HepG2 (cell line): ENCODE results near the gene STK39. TPM values are rescaled to one million over a fixed set of nuclear protein-coding genes. Genes with fewer than 3 reads are reported as not detected.

Experiments
- CC2D1A ChIP-seq: sonication (generic); formaldehyde crosslinking; IDR thresholded peaks from 2 replicates; pipeline ENCODE4 v1.8.1; 2023; ENCODE audit warnings: mild to moderate bottlenecking, missing genetic modification reagents
- EEA1 ChIP-seq: sonication (generic); formaldehyde crosslinking; IDR thresholded peaks from 2 replicates; pipeline ENCODE4 v1.5.1; 2020; ENCODE audit warnings: mild to moderate bottlenecking, missing genetic modification reagents, borderline replicate concordance
- ELF4 ChIP-seq: sonication (generic); formaldehyde crosslinking; IDR thresholded peaks from 2 replicates; pipeline ENCODE4 v1.5.0; 2020; ENCODE audit warnings: missing genetic modification reagents, mild to moderate bottlenecking, moderate library complexity, borderline replicate concordance
- GZF1 ChIP-seq: sonication (generic); formaldehyde crosslinking; IDR thresholded peaks from 2 replicates; pipeline ENCODE4 v1.5.1; 2020; ENCODE audit warnings: mild to moderate bottlenecking, missing genetic modification reagents
- HOXA7 ChIP-seq: sonication (generic); formaldehyde crosslinking; IDR thresholded peaks from 2 replicates; pipeline ENCODE4 v1.8.1; 2022; ENCODE audit warnings: mild to moderate bottlenecking, missing genetic modification reagents, moderate library complexity
- KDM2A ChIP-seq: sonication (generic); formaldehyde crosslinking; IDR thresholded peaks from 2 replicates; pipeline ENCODE4 v1.4.0; 2020; ENCODE audit warnings: low read depth, missing genetic modification reagents, borderline replicate concordance
- KLF16 ChIP-seq, 2 experiments: sonication (generic) in 1 of 2; formaldehyde crosslinking in 1 of 2; IDR thresholded peaks; 2 replicates each; pipeline versions ENCODE4 v1.6.1 to v1.8.0; 2016 to 2023; ENCODE audit warnings: missing genetic modification reagents in 2 of 2, missing compliant biosample characterization in 1 of 2
- KLF6 ChIP-seq: IDR thresholded peaks from 2 replicates; pipeline ENCODE4 v1.8.0; 2016; ENCODE audit warnings: missing biosample characterization, missing genetic modification reagents
- MED8 ChIP-seq: sonication (generic); formaldehyde crosslinking; IDR thresholded peaks from 2 replicates; pipeline ENCODE4 v1.8.1; 2023; ENCODE audit warnings: mild to moderate bottlenecking, missing genetic modification reagents; ENCODE audit not compliant: insufficient replicate concordance
- NPAS2 ChIP-seq: sonication (generic); formaldehyde crosslinking; IDR thresholded peaks from 2 replicates; pipeline ENCODE4 v1.8.0; 2022; ENCODE audit warnings: mild to moderate bottlenecking, missing genetic modification reagents, borderline replicate concordance
- SMYD3 ChIP-seq: sonication (generic); formaldehyde crosslinking; IDR thresholded peaks from 2 replicates; pipeline ENCODE4 v1.8.1; 2023; ENCODE audit warnings: mild to moderate bottlenecking, missing genetic modification reagents
- SYNCRIP ChIP-seq: fragments of 200-400 bp; formaldehyde crosslinking; IDR thresholded peaks from 2 replicates; pipeline ENCODE4 v1.6.1; 2018; ENCODE audit warnings: mild to moderate bottlenecking, low read depth, low read length; ENCODE audit not compliant: insufficient read depth
- TBX2 ChIP-seq: sonication (generic); formaldehyde crosslinking; IDR thresholded peaks from 2 replicates; pipeline ENCODE4 v1.5.0; 2020; ENCODE audit warnings: missing genetic modification reagents, mild to moderate bottlenecking, borderline replicate concordance
- TEAD3 ChIP-seq: optimal IDR thresholded peaks from 2 replicates; pipeline ENCODE3; 2016; ENCODE audit warnings: borderline replicate concordance
- ZFP90 ChIP-seq: sonication (generic); formaldehyde crosslinking; IDR thresholded peaks from 2 replicates; pipeline ENCODE4 v1.8.0; 2022; ENCODE audit warnings: missing genetic modification reagents, mild to moderate bottlenecking, inconsistent platforms, borderline replicate concordance
- ZNF552 ChIP-seq: sonication (generic); formaldehyde crosslinking; IDR thresholded peaks from 2 replicates; pipeline ENCODE4 v1.9.0; 2022; ENCODE audit warnings: missing genetic modification reagents, mild to moderate bottlenecking, borderline replicate concordance
- ZNF7 ChIP-seq: IDR thresholded peaks from 2 replicates; pipeline ENCODE4 v1.6.1; 2016; ENCODE audit warnings: missing biosample characterization, missing genetic modification reagents
- ZNF746 ChIP-seq: sonication (generic); formaldehyde crosslinking; IDR thresholded peaks from 2 replicates; pipeline ENCODE4 v1.8.0; 2022; ENCODE audit warnings: mild to moderate bottlenecking, missing genetic modification reagents
- polyA plus RNA-seq, 8 experiments: library from polyadenylated mRNA; depleted of rRNA in 3 of 8; stranded (reverse) in 7 of 8; unstranded in 1 of 8; fragments of >200 nt; fragmentation: Illumina TruSeq in 4 of 8; extraction: Trizol in 4 of 8; gene quantifications; 2 replicates each; pipeline versions ENCODE4 v1.2.1 to v1.2.3, GENCODE V29; 2011 to 2016; ENCODE audit warnings: low read depth in 4 of 8, missing spikeins in 1 of 8, mixed read lengths in 1 of 8; ENCODE audit not compliant: insufficient read depth in 1 of 8
- total RNA-seq, 5 experiments: library from RNA; depleted of rRNA; stranded (reverse); fragments of >200 nt; fragmentation: Illumina TruSeq; extraction: Trizol; gene quantifications; 2 replicates each; pipeline ENCODE4 v1.2.3, GENCODE V29; 2016; ENCODE audit warnings: low read depth in 1 of 5
- TF ChIP-seq, protein P1 (sequence below): sonication (generic); formaldehyde crosslinking; IDR thresholded peaks from 2 replicates; pipeline ENCODE4 v1.4.0; 2020; ENCODE audit warnings: missing genetic modification reagents
- TF ChIP-seq, protein P2 (sequence below): sonication (generic); formaldehyde crosslinking; IDR thresholded peaks from 2 replicates; pipeline ENCODE4 v1.5.0; 2020; ENCODE audit warnings: mild to moderate bottlenecking, missing genetic modification reagents, moderate library complexity

STK39 gene
- total and polyA plus RNA-seq, 2 of the 13 experiments (the other 11 are each of a cell fraction or from before 2014, with no cell fraction given), result 27.3 to 38.4 TPM

DNA sequence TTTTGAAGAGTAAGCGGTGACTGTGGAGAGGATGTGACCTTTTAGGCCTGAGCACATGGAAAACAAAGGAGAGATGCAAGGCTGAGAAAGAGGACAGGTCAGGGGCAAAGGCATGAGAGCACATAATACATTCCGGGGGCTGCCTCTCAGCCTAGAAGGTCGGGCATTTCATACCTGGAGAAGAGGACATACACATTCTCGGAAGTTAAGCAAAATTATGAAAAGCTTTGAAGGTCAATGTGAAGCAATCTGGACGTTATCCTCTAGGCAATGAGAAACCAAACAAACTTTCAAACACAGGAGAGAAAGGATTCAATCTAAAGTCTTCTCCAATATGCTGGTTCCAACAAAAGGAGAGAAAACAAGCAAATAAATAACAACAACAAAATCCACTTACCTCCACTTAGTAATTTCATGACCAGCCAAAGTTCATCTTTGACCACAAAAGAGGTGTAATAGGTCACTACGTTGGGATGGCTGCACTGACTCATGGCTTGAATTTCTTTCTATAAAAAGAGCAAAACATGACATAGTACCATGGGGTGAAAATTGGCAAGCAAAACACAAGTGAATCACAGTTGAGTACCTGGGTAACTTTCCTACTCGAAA is 80.4 kb downstream of the STK39 start (continued):
- no peak for TF ChIP-seq NPAS2 (CRISPR knock-in tag)
- peak; percentile 27 for TF ChIP-seq MED8 (CRISPR knock-in tag)
- no peak for TF ChIP-seq EEA1 (CRISPR knock-in tag)
- peak in 1 of 2 experiments; percentile 46; a peak in 1 of 4 replicates for TF ChIP-seq KLF16 (CRISPR knock-in tag; IDR thresholded peaks at IDR 0.05)
- TF ChIP-seq ZNF746 (CRISPR knock-in tag), result no peak
- no peak for TF ChIP-seq SMYD3 (CRISPR knock-in tag)
- no peak for TF ChIP-seq ZFP90 (CRISPR knock-in tag)
- TF ChIP-seq TEAD3 (CRISPR knock-in tag), result peak; percentile 98
- TF ChIP-seq HOXA7 (CRISPR knock-in tag), result no peak
- TF ChIP-seq GZF1 (CRISPR knock-in tag), result no peak
- TF ChIP-seq KLF6 (CRISPR knock-in tag), result peak; percentile 64; the same call in 1 of the 2 replicates
- TF ChIP-seq ZNF7 (CRISPR knock-in tag), result peak; percentile 75
- TF ChIP-seq KDM2A (CRISPR knock-in tag), result no peak
- TF ChIP-seq SYNCRIP, result no peak
- TF ChIP-seq ZNF552, result no peak
- peak; percentile 83; the same call in 1 of the 2 replicates for TF ChIP-seq TBX2 (CRISPR knock-in tag)
- no peak for TF ChIP-seq ELF4
- no peak for TF ChIP-seq CC2D1A (CRISPR knock-in tag)
- TF ChIP-seq, protein P1, sequence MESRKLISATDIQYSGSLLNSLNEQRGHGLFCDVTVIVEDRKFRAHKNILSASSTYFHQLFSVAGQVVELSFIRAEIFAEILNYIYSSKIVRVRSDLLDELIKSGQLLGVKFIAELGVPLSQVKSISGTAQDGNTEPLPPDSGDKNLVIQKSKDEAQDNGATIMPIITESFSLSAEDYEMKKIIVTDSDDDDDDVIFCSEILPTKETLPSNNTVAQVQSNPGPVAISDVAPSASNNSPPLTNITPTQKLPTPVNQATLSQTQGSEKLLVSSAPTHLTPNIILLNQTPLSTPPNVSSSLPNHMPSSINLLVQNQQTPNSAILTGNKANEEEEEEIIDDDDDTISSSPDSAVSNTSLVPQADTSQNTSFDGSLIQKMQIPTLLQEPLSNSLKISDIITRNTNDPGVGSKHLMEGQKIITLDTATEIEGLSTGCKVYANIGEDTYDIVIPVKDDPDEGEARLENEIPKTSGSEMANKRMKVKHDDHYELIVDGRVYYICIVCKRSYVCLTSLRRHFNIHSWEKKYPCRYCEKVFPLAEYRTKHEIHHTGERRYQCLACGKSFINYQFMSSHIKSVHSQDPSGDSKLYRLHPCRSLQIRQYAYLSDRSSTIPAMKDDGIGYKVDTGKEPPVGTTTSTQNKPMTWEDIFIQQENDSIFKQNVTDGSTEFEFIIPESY (CRISPR knock-in tag), result no peak
- TF ChIP-seq, protein P2, sequence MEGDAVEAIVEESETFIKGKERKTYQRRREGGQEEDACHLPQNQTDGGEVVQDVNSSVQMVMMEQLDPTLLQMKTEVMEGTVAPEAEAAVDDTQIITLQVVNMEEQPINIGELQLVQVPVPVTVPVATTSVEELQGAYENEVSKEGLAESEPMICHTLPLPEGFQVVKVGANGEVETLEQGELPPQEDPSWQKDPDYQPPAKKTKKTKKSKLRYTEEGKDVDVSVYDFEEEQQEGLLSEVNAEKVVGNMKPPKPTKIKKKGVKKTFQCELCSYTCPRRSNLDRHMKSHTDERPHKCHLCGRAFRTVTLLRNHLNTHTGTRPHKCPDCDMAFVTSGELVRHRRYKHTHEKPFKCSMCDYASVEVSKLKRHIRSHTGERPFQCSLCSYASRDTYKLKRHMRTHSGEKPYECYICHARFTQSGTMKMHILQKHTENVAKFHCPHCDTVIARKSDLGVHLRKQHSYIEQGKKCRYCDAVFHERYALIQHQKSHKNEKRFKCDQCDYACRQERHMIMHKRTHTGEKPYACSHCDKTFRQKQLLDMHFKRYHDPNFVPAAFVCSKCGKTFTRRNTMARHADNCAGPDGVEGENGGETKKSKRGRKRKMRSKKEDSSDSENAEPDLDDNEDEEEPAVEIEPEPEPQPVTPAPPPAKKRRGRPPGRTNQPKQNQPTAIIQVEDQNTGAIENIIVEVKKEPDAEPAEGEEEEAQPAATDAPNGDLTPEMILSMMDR, result no peak
